ENCODE data around the gene TUBGCP5.
A peak's percentile ranks its signal among the peaks of the same experiment; 100 is the strongest.

TUBGCP5 gene

DNA sequence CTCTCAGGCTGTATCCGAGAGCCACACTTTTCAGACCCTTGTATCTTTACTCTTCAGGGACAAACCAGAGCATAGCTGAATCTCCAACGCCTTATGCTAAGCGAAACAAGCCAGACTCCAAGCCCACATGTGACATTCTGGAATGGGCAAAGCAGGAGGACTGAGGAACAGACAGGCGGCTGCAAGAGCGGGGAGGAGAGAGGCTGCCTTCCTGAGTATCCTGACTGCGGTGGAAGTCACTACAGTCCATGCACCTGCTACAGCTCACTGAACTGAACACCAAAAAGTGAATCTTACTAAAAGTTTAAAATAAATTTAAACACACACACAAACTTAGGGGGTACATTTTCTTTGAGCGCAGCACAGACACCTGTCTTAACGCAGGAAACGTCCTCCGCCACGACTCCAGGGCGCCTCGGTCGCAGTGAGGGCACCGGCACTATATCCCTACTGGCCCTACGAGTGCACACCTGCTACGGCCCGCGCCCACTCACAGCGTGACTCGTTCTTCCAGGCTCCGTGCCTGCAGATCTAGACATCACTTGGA lies 60.6 kb downstream of the TUBGCP5 start:
- no peak for DNase-seq (ENCODE audit: low read depth)

DNA sequence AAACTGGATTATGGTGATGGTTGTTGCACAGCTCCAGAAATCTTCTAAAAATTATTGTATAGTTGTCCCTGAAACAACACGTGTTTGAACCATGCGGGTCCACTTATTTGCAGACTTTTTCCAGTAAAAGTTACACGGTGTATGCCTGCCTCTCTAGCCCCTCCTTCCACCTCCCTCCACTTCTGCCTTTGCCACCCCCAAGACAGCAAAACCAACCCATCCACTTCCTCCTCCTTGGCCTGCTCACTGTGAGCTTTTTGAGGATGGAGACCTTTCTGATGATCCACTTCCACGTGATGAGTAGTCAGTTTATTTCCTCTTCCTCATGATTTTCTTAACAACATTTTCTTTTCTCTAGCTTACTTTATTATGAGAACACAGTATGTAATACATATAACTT lies 64.6 kb downstream of the TUBGCP5 start:
- no peak for DNase-seq (ENCODE audit: low read depth)

- no peak for DNase-seq (ENCODE audit: low read depth)
Observed at GRCh38 chr15:22973987-22974386, 65.4 kb downstream of the TUBGCP5 start.

- DNase-seq (ENCODE audit: low read depth) = no peak
Observed at GRCh38 chr15:22973286-22973685, 66.1 kb downstream of the TUBGCP5 start.

GRCh38 chr15:22969489-22969888 lies 69.9 kb downstream of the TUBGCP5 start:
- DNase-seq (ENCODE audit: low read depth) = no peak

DNA sequence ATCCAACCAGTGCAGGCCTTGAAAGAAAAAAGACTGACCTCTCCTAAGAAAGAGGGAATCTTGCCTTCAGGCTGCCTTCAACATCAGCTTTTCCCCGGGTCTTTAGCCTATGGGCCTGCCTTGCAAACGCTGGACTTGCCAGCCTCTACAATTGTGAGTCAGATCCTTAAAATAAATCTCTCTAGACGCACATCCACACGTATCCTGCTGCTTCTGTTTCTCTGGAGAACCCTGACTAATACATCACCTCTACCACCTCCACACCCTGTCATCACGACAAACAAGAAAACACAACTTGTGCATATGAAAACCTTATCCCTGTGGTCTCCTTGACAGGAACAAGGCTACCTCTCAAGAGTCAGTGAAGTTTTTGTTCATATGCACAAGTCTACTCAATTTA lies 71.0 kb downstream of the TUBGCP5 start:
- DNase-seq (ENCODE audit: low read depth) = peak; percentile 91

GRCh38 chr15:22967084-22967770 lies 72.1 kb downstream of the TUBGCP5 start:
- DNase-seq (ENCODE audit: low read depth) = no peak

GRCh38 chr15:22966321-22967083 lies 72.9 kb downstream of the TUBGCP5 start:
- DNase-seq (ENCODE audit: low read depth) = no peak

DNA sequence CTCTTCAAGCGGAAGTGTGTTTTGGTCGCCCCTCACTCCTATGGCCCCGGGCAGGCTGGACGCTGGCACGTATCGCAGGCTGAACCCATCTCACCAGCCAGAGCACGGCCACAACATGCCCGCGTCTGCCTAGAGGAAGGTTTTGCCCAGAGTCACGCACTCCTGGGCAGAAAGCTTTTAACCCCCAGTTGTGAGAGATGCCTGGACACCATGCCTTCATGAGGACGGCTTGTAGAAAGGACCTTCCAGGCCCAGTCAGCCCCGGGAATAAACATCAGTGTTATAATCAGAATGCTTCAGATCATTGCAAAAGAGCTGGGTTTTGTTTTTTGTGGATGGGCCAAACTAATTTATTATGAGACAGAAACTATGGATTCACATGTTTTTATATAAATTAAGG lies 75.7 kb downstream of the TUBGCP5 start:
- DNase-seq (ENCODE audit: low read depth) = no peak

GRCh38 chr15:22962611-22963010 lies 76.8 kb downstream of the TUBGCP5 start:
- no peak for DNase-seq (ENCODE audit: low read depth)

DNA sequence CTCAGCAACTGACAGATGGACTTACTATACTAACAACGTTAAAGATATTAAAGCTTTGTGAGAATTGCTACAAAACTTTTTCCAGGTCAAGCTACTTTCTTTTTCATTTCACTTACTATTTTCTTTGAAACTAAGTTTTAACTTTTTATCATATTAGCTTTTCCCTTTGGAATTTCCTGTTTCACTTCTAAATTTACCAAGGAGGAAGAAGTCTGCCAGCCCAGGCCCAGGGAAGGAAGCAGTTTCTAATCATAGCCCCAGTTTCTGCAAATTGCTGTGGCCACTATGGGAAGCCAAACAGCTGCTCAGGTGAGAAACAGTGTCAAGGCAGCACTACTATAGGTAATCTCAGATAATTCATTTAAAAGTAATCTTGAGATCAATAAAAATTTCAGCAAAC lies 77.6 kb downstream of the TUBGCP5 start:
- DNase-seq (ENCODE audit: low read depth) = peak; percentile 60

DNA sequence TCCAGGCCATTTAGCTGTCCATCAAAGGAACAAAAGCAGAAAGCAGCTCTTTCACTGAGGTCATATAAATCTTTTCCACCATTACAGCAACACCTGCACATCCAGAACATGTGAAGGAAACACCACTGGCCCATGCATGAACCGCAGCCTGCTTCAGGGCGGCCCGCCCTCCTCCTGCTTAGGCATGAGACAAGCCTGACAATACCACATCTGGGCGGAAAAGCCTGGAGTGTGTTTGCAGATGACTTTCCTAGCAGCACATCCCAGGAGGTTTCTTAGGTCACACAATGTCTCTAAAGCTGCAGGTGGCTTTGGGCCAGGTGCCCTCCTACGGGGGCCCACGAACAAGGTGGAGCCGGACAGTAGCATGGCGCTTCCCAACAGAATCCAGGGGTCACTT lies 78.8 kb downstream of the TUBGCP5 start:
- DNase-seq (ENCODE audit: low read depth) = no peak

DNA sequence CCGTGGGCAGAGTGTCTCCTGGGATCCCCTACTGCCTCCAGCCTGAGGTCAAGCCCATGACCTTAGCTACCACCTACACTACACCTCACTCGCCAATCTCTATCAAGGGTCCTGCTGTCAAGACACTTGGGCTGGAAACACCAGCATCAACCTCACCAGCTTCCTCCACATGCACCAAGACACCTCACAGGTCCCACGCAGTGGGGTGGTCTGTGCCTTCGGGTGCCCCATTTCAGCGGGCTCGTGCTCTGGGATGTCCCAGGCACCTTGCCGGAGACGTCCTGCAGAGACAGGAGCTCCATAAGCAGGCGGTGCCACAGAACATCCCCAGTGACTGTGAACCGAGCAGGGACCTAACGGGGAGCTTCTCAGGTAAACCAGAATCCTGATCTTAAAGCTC lies 79.2 kb downstream of the TUBGCP5 start:
- DNase-seq (ENCODE audit: low read depth) = no peak

DNA sequence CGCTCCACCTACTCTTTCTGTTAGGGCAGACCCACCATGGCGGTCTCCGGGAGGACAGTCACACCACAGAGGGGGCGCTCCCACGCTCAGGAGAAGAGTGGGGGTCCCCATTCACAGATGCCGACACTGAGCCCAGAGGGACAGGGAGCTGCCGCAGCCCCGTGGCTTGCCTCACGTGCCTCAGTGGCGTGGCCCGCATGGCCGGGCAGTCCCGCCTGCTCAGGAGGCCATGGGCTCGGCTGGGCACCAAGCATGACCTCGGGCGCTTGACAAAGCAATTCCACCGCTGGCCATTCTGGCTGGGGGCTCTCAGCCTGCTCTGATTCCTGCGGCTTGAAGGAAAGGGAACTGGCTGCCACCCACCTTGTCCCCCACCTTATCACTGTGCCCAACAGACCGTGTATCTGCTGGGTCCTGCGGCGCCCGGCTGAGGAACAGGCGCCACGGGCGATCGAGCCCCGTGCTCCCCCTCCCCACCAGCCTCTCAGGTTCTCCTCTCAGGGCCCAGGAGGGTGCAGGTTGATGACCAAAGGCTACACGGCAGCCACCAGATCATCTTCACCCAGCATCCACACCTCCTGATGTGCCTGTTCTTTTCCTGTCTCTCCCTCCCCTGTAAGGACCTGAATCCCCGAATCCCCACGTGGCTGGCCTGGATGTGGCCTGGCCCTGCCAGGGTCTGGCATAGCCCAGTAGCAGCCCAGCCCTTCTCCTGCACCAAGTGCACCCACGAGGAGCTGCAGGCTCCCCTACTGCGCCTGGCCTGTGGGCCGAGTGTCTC lies 79.9 kb downstream of the TUBGCP5 start:
- no peak for DNase-seq (ENCODE audit: low read depth)

DNA sequence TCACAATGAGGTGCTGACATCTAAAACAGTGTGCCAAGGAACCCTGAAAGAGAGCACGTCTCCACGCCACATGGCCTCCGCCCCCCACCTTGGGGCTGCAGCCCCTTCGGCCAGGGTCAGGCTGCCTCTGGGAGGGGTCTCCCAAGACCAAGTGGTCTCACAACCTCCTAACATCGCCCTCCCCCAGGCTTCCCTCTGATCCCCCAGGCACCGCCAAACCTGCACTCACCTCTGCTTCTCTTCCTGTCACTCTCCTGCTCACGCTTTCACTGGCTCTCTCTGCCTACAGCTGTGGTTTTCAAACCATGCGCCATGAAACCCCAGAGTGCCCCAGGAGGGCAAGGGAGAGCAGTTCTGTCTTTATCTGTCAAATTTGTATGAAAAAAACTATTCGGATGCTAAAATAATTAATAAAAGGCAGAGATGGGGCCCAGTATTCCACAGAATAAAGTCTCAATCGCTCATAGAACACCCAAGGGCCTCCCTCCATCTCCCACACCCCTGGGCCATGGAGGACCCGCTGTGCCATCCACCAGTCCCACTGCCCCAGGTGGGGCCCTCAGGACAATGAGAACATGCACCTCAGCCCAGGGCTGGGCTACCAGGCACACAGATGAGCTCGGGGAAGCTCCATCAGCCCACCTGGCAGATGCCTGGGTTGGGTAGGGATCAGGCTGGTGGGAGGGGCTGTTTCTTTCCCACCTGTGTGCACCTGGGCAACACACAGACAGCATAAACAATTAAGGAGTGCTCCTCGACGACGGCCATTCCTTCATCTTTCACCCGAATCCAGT lies 80.7 kb downstream of the TUBGCP5 start:
- DNase-seq (ENCODE audit: low read depth) = no peak

DNA sequence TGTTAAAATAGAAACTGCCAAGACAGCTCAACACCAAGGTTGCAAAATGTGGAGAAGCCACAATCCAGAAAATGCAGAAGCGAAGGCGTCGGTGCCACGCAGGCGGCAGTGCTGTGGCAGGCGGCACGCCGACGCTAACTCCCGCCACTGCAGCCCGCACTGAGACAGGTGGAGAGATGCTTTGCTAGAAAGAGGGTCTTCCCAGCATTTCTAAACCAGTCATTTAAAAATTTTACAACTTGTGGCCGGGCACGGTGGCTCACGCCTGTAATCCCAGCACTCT lies 82.5 kb downstream of the TUBGCP5 start:
- DNase-seq (ENCODE audit: low read depth) = no peak

GRCh38 chr15:22956257-22956977 lies 83.0 kb downstream of the TUBGCP5 start:
- DNase-seq (ENCODE audit: low read depth) = no peak

DNA sequence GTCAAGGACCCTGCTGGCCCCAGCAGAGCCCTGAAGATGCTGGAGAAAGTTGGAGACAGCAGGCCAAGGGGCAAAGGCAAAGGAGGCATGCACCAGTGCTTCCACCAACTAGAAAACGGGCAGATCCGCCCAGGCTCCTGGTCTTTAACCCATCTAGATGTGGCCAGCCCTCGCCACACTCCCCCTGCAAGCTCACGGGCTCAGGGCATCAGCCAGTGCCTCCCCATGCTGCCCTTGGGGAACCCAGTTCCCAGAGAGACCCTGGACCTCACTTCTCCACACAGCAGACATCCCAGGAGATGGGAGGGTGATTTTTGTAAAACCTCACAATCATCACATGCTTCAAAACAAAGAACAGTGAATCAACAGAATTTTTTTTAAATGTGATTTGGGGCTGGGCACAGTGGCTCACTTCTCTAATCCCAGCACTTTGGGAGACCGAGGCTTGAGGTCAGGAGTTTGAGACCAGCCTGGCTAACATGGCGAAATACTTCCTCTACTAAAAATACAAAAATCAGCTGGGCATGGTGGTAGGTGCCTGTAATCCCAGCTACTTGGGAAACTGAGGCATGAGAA lies 83.7 kb downstream of the TUBGCP5 start:
- no peak for DNase-seq (ENCODE audit: low read depth)

DNA sequence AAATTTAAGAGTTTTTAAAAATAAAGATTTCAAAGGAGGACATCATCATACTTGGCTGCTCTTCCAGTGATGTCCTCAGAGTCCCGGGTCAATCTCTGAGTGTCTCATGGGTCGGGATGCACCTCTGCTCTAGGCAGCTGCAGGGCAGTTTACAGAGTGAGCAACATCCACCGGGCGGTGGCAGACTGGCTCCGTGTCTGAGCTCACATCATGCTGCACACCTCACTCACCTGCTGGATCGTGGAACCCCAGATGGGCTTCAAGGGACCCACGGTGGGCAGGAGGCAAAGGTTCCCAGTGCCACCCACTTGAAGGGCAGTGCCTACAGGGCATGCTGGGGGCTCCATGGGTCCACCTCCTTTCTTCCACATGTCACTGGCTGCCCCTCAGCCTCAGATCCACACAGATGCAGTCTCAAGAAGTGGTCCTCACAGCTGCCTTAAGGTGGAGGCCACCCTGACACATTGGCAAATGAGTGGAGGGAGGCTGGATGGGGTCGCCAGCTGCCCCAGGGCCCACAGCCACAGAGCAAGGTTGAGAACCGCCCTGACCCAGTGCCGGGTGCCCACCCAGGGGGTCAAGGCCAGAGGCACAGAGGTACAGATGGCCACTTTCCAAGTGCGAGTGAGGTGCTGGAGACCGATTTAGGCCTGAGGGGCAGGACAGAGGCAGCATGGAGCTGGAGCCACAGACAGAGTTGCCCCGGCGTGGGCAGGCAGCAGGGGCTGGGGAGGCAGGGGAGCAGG lies 84.4 kb downstream of the TUBGCP5 start:
- no peak for DNase-seq (ENCODE audit: low read depth)

GRCh38 chr15:22954326-22954725 lies 85.0 kb downstream of the TUBGCP5 start:
- DNase-seq (ENCODE audit: low read depth) = no peak
